Measurements from ENCODE around the gene LMO4.

GRCh38 chr1:87393445-87394085 is 64.9 kb downstream of the LMO4 start:
- TF ChIP-seq TAF1 (IDR thresholded peaks at IDR 0.05; ENCODE audit: low read depth) (no peak), MAX (IDR thresholded peaks at IDR 0.05) (no peak), REST (IDR thresholded peaks at IDR 0.05; ENCODE audit: low read depth) (no peak), EP300 (IDR thresholded peaks at IDR 0.05; ENCODE audit: borderline replicate concordance) (no peak)
